GM18870 (cell line): Measurements from ENCODE around the gene C2orf72.
"Not testable (repeated sequence)": the region's sequence is repeated elsewhere in the genome, so short reads cannot be mapped to it uniquely, and the experiment has no call there.

Experiments used
- ATAC-seq: cut with Tn5 transposase; IDR thresholded peaks from one replicate; pipeline ENCODE4 v1.9.1; 2021; ENCODE audit warnings: moderate library complexity; ENCODE audit not compliant: unreplicated experiment

Gene C2orf72

DNA sequence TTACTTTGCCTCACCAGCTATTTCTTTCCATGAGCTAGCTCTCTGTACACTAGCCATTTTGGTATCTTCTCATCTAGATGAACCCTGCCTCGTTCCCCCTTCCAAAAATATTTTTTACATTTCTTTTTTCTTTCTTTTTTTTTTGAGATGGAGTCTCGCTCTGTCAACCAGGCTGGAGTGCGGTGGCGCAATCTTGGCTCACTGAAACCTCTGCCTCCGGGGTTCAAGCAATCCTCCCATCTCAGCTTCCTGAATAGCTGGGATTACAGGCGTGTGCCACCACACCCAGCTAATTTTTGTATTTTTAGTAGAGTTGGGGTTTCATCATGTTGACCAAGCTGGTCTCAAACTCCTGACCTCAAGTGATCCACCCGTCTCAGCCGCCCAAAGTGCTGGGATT lies 30.2 kb downstream of the C2orf72 start:
- not testable (repeated sequence) for ATAC-seq

DNA sequence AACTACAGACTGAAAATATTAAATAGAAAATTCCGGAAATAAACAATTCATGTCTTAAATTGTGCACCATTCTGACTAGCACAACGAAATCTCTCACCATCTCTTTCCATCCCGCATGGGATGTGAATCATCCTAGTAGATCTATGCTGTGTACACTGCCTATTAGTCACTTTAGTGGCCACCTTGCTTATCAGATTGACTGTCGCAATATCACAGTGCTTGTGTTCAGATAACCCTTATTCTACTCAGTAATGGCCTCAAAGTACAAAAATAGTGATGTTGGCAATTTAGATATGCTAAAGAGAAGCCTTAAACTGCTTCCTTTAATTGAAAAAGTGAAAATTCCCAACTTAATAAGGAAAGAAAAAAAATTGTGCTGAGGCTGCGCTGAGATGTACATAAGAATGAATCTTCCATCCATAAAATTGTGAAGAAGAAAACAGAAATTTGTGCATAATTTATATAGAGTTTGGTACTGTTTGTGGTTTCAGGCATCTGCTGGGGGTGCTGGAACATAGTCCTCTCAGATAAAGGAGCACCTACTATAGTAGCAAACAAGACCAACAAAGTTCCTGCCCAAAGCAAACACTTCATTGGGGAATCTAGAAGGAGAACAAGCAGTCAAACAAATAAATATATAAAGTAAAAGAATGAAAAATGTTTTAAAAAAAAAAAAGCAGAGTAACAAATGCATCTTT lies 31.4 kb downstream of the C2orf72 start:
- no peak for ATAC-seq

DNA sequence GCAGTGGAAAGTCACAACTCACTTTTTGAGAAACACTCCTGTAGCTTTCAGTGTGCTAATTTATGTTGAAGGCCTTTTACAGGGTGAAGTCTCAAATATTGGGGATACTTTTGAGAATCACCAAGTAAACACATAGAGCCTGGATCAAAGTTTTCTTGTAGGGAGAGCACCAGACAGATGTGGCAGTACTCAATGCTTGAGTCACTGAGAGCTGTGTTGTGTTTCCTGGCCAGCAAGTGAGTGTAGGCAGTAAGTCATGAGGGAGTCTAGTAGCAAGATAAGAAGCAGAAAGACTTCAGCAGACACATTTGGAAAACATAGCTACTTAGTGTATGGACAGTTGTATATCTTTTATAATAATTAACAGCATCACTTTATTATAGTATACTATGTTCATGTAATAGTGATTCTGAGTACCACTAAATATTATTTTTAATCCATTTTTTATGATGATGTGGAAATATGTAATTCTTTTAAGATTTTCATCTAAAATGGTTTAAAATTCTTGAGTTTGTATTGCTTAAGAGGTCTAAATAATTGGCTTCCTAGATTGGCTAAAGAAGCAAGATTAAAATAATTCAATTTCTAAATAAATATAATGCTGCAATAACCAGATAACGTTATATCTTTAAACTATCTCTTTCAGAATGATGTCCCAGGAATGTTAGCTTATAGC lies 32.2 kb downstream of the C2orf72 start:
- ATAC-seq: no peak

DNA sequence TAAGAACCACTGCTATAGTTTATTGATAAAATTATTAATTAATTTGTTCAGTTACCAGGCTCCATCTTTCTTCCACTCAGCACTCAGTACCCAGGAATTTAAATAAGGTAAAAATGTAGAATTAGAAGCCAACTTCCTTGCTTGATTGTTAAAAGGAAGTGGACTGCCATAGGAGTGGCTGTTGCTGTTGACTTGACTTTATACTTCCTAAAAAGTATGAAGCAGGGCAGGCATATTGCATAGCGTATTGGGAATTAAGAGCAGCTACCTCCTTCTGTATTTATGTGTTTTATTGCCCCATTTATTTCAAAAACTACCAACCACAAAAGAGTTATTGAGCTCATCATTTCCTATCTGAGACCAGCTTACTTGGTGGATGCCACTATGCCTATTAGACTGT lies 47.2 kb downstream of the C2orf72 start:
- ATAC-seq: no peak

DNA sequence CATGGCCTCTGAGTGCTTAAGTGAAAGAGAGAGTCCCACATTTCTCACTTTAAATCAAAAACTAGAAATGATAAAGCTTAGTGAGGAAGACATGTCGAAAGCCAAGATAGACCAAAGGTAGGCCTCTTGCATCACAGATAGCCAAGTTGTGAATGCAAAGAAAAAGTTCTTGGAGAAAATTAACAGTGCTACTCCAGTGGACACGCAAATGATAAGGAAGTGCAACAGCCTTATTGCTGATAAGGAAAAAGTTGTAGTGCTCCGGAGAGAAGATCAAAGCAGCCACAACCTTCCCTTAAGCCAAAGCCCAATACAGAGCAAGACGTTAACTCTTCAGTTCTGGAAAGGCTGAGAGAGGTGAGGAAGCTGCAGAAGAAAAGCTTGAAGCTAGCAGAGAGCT lies 51.4 kb downstream of the C2orf72 start:
- no peak for ATAC-seq

DNA sequence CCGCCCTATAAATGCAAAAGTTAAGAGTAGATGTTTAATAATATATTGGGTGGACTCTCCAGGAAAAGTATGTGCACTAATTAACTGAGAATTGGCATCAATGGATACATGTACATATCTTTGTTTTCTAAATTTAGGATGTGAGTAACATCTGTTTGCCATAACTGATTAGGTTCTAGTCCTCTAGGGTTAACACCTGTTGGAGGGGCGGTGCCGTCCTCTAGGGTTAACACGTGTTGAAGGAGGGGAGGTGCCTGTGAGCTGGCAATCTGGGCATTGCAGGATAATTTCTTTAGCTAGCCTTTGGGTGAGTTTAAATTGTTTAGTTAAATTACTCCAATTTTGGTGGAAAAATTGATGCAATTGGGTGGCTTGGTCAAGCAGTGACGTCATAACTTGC lies 56.6 kb downstream of the C2orf72 start:
- no peak for ATAC-seq

DNA sequence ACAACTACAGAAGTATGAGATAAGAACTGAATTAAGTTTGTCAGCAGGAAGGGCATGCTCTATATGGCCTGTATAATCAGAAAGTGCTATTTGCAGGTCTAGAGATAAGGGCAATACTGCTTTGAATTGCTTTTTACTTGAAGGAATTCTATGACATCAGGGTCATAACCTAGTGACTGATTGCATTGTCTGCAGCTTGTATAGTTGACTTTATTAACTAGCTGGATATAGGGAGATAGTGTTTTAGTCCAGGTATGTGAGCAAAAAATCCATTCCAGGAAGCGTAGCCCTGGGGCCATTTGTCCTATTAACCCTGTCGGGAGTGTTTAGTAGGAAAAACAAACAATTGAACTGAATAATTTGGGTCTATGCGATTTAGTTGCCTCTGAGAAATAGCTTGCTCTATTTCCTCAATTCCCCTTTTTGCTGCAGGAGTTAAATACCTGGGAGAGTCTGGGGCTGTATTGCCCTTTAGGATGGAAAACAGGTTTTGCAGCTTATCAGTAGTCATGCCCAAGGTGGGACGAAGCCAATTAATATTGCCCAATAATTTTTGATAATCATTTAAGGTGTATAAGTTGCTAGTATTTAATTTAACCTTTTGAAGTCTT lies 57.5 kb downstream of the C2orf72 start:
- ATAC-seq: no peak
